Measurements from ENCODE around the gene EID3. TPM values are rescaled to one million over a fixed set of nuclear protein-coding genes. Genes with fewer than 3 reads are reported as not detected.
"Not testable (repeated sequence)": the region's sequence is repeated elsewhere in the genome, so short reads cannot be mapped to it uniquely, and the experiment has no call there.

EID3 gene
- total and polyA plus RNA-seq, 4 donors: 0.89 to 16.6 (median 4.5) TPM

DNA sequence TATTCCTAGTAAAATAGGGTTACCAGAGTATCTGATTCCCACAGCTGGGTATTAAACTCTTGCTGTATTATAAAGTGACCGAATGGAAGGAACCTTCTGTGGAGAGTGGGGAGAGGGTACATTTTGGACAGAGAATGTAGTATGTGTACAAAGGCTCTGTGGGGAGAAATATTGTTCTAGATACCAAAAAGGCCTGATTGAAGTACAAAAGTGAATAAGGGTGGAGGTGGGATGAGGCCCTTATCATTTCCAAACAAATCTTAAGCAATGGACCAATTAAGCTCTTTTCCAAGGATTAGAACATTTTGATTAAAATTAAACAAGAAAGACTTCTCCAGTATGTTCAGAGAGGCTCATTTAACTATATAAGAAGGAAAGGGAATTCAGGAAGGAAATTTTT lies 20.4 kb downstream of the EID3 start:
- Histone ChIP-seq H3K27ac (ENCODE audit: low read depth in 1 of 2, low read length in 1 of 2) (no peak overlapping the region), H3K36me3 (ENCODE audit: control insufficient read depth in 4 of 4, insufficient read depth in 4 of 4, low read length in 4 of 4) (peaks cover 23 to 47% (median 29%) of the 10 kb centered on the region in 4 donors), H3K4me1 (ENCODE audit: control insufficient read depth in 5 of 5, insufficient read depth in 5 of 5, low read length in 5 of 5) (no peaks in the 10 kb centered on the region), H3K9ac (ENCODE audit: insufficient read depth in 1 of 2, low read length in 2 of 2) (no peak overlapping the region), H3K27me3 (ENCODE audit: control insufficient read depth in 3 of 3, insufficient read depth in 3 of 3, low read length in 2 of 3) (no peaks in the 10 kb centered on the region), H3K4me3 (no peak overlapping the region), H3K9me3 (ENCODE audit: control insufficient read depth in 4 of 4, insufficient read depth in 3 of 4, low read length in 3 of 4) (no peaks in the 10 kb centered on the region)
- WGBS, 2 donors: 97% methylated on average over 1 of the region's 1 CpG
- DNase-seq (no peak), ATAC-seq (ENCODE audit: insufficient read depth, low FRiP score) (no peak)
- TF ChIP-seq, protein P1, sequence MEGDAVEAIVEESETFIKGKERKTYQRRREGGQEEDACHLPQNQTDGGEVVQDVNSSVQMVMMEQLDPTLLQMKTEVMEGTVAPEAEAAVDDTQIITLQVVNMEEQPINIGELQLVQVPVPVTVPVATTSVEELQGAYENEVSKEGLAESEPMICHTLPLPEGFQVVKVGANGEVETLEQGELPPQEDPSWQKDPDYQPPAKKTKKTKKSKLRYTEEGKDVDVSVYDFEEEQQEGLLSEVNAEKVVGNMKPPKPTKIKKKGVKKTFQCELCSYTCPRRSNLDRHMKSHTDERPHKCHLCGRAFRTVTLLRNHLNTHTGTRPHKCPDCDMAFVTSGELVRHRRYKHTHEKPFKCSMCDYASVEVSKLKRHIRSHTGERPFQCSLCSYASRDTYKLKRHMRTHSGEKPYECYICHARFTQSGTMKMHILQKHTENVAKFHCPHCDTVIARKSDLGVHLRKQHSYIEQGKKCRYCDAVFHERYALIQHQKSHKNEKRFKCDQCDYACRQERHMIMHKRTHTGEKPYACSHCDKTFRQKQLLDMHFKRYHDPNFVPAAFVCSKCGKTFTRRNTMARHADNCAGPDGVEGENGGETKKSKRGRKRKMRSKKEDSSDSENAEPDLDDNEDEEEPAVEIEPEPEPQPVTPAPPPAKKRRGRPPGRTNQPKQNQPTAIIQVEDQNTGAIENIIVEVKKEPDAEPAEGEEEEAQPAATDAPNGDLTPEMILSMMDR (IDR thresholded peaks at IDR 0.05; ENCODE audit: control extremely low read depth, extremely low read depth): no peak

DNA sequence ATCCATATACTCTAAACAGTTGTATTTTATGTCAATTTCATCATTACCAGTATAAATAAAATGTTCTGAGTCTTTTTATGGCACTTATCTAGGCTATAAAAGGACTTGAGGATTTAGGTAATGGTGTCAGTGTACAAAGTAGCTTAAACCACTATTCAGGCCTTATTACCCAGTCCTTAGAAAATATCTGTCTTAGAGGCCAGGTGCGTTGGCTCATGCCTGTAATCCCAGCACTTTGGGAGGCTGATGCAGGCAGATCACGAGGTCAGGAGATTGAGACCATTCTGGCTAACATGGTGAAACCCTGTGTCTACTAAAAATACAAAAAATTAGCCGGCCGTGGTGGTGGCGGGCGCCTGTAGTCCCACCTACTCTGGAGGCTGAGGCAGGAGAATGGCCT lies 24.7 kb downstream of the EID3 start:
- DNase-seq; H3K9ac ChIP-seq (ENCODE audit: insufficient read depth in 1 of 2, low read length in 2 of 2); H3K9me3 ChIP-seq (ENCODE audit: control insufficient read depth in 4 of 4, insufficient read depth in 3 of 4, low read length in 3 of 4); H3K4me3 ChIP-seq; H3K27me3 ChIP-seq (ENCODE audit: control insufficient read depth in 3 of 3, insufficient read depth in 3 of 3, low read length in 2 of 3); H3K4me1 ChIP-seq (ENCODE audit: control insufficient read depth in 5 of 5, insufficient read depth in 5 of 5, low read length in 5 of 5); H3K27ac ChIP-seq (ENCODE audit: low read depth in 1 of 2, low read length in 1 of 2); ATAC-seq (ENCODE audit: insufficient read depth, low FRiP score): not testable (repeated sequence)
- peaks cover 12 to 33% (median 20%) of the 10 kb centered on the region in 4 donors for H3K36me3 ChIP-seq (ENCODE audit: control insufficient read depth in 4 of 4, insufficient read depth in 4 of 4, low read length in 4 of 4)
- 95 to 96% methylated on average over 6 of the region's 6 CpGs for WGBS, 2 donors

DNA sequence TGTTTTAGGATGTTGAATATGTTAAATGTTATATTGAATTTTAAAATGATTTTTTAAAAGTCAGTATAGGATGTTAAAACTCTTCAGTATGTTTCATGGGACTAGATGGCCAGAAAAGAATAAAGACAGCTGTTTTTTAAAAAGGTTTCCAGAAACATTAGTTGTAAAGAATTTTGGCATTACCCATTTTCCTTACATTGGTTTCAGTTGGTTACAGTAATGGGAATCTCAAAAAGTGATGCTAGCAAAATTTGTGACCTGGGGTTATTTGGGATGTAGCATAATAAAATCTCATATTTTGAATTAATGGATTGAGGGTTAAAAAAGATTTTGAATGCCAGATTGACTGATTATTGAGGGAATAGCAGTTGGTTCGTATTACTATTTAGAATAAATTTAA lies 25.3 kb downstream of the EID3 start:
- Histone ChIP-seq H3K27ac (ENCODE audit: low read depth in 1 of 2, low read length in 1 of 2) (no peak overlapping the region), H3K4me1 (ENCODE audit: control insufficient read depth in 5 of 5, insufficient read depth in 5 of 5, low read length in 5 of 5) (no peaks in the 10 kb centered on the region), H3K9ac (ENCODE audit: insufficient read depth in 1 of 2, low read length in 2 of 2) (no peak overlapping the region), H3K4me3 (no peak overlapping the region), H3K36me3 (ENCODE audit: control insufficient read depth in 4 of 4, insufficient read depth in 4 of 4, low read length in 4 of 4) (peaks cover 12 to 35% (median 21%) of the 10 kb centered on the region in 4 donors), H3K27me3 (ENCODE audit: control insufficient read depth in 3 of 3, insufficient read depth in 3 of 3, low read length in 2 of 3) (no peaks in the 10 kb centered on the region), H3K9me3 (ENCODE audit: control insufficient read depth in 4 of 4, insufficient read depth in 3 of 4, low read length in 3 of 4) (no peaks in the 10 kb centered on the region)
- DNase-seq (no peak), ATAC-seq (ENCODE audit: insufficient read depth, low FRiP score) (no peak)
- WGBS, 2 donors: 87 to 91% methylated on average over 1 of the region's 1 CpG
- TF ChIP-seq, protein P1 (IDR thresholded peaks at IDR 0.05; ENCODE audit: control extremely low read depth, extremely low read depth): no peak

DNA sequence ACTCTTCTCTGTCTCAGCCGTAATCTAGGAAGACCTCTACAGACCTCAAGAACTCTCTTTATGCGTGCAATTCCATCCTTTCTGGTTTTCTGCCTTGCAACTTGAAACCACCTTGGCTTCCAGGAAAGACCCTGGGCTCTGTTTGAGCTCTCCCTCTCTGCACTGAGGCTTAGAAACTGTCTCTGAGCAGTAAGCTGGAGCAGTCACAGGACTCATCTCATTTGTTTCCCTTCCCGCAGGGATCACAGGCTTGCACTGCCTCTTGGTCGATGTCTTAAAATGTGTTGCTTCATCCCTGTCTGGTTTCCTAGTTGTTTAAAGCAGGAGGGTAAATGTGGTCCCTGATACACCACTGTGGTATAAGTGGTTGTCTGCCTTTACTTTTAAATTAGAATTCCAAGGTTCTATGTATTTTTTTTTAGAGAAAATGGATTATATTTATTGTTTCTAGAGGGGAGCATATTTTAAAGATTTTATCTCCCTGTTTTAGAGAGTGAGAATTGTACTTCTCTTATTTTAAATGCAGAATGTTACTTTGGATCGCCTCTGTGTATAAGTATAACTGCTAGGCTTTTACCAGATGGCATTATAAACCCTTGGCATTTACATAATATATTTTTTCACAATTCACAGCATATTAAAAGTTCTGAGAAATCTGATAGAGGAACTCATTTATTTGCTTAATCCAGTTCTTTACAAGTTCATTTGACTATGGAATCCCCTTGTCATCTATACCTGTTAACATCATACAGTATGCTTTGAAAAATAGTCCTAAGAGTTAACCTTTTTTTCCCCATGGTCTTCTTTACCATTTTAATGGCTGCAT lies 26.4 kb downstream of the EID3 start:
- ATAC-seq (ENCODE audit: insufficient read depth, low FRiP score) (no peak), DNase-seq (no peak)
- Histone ChIP-seq H3K27me3 (ENCODE audit: control insufficient read depth in 3 of 3, insufficient read depth in 3 of 3, low read length in 2 of 3) (no peaks in the 10 kb centered on the region), H3K9ac (ENCODE audit: insufficient read depth in 1 of 2, low read length in 2 of 2) (no peak overlapping the region), H3K27ac (ENCODE audit: low read depth in 1 of 2, low read length in 1 of 2) (no peak overlapping the region), H3K36me3 (ENCODE audit: control insufficient read depth in 4 of 4, insufficient read depth in 4 of 4, low read length in 4 of 4) (peaks cover 12 to 34% (median 23%) of the 10 kb centered on the region in 4 donors), H3K4me1 (ENCODE audit: control insufficient read depth in 5 of 5, insufficient read depth in 5 of 5, low read length in 5 of 5) (peaks cover 0 to 5% (median 0%) of the 10 kb centered on the region in 5 donors), H3K4me3 (no peak overlapping the region), H3K9me3 (ENCODE audit: control insufficient read depth in 4 of 4, insufficient read depth in 3 of 4, low read length in 3 of 4) (no peaks in the 10 kb centered on the region)
- 78 to 92% methylated on average over 5 of the region's 5 CpGs for WGBS, 2 donors
- TF ChIP-seq, protein P1 (IDR thresholded peaks at IDR 0.05; ENCODE audit: control extremely low read depth, extremely low read depth): no peak

Data from lung (tissue), 12 donors.